ENCODE results near the gene SEZ6L2.
A peak's percentile ranks its signal among the peaks of the same experiment; 100 is the strongest.

The SEZ6L2 gene

GRCh38 chr16:29831490-29831889, 67.9 kb downstream of the SEZ6L2 start:
- no peak for DNase-seq (ENCODE audit: low read depth)
- no peak for TF ChIP-seq CTCF (IDR thresholded peaks at IDR 0.05; ENCODE audit: control insufficient read depth, insufficient read depth, low read depth, low read length, missing control alignments)
- H3K4me3 ChIP-seq (ENCODE audit: control insufficient read depth, low read depth, low read length), result no peak overlapping the region

GRCh38 chr16:29830774-29831173, 68.6 kb downstream of the SEZ6L2 start:
- H3K4me3 ChIP-seq (ENCODE audit: control insufficient read depth, low read depth, low read length), result no peak overlapping the region
- TF ChIP-seq CTCF (IDR thresholded peaks at IDR 0.05; ENCODE audit: control insufficient read depth, insufficient read depth, low read depth, low read length, missing control alignments), result no peak
- no peak for DNase-seq (ENCODE audit: low read depth)

GRCh38 chr16:29826342-29826695, 73.0 kb downstream of the SEZ6L2 start:
- no peak for DNase-seq (ENCODE audit: low read depth)
- no peak overlapping the region for H3K4me3 ChIP-seq (ENCODE audit: control insufficient read depth, low read depth, low read length)
- TF ChIP-seq CTCF (IDR thresholded peaks at IDR 0.05; ENCODE audit: control insufficient read depth, insufficient read depth, low read depth, low read length, missing control alignments), result no peak

- peak overlapping the region; percentile 18 for H3K4me3 ChIP-seq (ENCODE audit: control insufficient read depth, low read depth, low read length)
- TF ChIP-seq CTCF (IDR thresholded peaks at IDR 0.05; ENCODE audit: control insufficient read depth, insufficient read depth, low read depth, low read length, missing control alignments), result no peak
- DNase-seq (ENCODE audit: low read depth), result no peak
These were observed 74.0 kb downstream of the SEZ6L2 start for GRCh38 chr16:29825145-29826044.

GRCh38 chr16:29824589-29825144, 74.7 kb downstream of the SEZ6L2 start:
- peak overlapping the region; percentile 18 for H3K4me3 ChIP-seq (ENCODE audit: control insufficient read depth, low read depth, low read length)
- TF ChIP-seq CTCF (IDR thresholded peaks at IDR 0.05; ENCODE audit: control insufficient read depth, insufficient read depth, low read depth, low read length, missing control alignments), result no peak
- DNase-seq (ENCODE audit: low read depth), result no peak

- TF ChIP-seq CTCF (IDR thresholded peaks at IDR 0.05; ENCODE audit: control insufficient read depth, insufficient read depth, low read depth, low read length, missing control alignments), result no peak
- H3K4me3 ChIP-seq (ENCODE audit: control insufficient read depth, low read depth, low read length), result peak overlapping the region; percentile 93
- DNase-seq (ENCODE audit: low read depth), result no peak
These were observed 77.7 kb downstream of the SEZ6L2 start for GRCh38 chr16:29821643-29822115.

All from AG09309 (cell line).